ENCODE measurements around the gene TBL1XR1.

DNA sequence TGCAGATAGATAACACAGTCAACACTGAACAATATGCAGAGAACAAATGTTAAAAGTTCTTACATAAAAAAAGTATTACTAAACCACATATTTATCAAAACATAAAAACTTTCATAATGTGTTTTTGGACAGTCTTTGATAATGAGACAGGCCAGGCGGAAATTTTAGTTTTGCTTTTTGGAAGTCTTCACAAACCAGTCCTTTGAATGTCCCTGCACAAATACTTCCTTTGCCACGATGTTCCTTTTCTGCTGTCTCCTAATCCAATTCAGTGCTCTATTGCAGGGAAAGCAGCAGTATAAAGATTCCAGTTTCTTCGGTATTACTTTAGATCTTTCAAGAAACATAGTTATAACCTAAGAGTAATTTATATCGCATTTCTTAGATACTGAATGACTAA, 135.9 kb downstream of the TBL1XR1 start:
- TF ChIP-seq, protein P1, sequence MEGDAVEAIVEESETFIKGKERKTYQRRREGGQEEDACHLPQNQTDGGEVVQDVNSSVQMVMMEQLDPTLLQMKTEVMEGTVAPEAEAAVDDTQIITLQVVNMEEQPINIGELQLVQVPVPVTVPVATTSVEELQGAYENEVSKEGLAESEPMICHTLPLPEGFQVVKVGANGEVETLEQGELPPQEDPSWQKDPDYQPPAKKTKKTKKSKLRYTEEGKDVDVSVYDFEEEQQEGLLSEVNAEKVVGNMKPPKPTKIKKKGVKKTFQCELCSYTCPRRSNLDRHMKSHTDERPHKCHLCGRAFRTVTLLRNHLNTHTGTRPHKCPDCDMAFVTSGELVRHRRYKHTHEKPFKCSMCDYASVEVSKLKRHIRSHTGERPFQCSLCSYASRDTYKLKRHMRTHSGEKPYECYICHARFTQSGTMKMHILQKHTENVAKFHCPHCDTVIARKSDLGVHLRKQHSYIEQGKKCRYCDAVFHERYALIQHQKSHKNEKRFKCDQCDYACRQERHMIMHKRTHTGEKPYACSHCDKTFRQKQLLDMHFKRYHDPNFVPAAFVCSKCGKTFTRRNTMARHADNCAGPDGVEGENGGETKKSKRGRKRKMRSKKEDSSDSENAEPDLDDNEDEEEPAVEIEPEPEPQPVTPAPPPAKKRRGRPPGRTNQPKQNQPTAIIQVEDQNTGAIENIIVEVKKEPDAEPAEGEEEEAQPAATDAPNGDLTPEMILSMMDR (IDR thresholded peaks at IDR 0.05; ENCODE audit: insufficient read depth, low read length, poor library complexity, severe bottlenecking) = no peak
- TF ChIP-seq EZH2phosphoT487 (conservative IDR thresholded peaks at IDR 0.05; ENCODE audit: low read length) = no peak
